Measurements from ENCODE around the gene PPP1R10. TPM values are rescaled to one million over a fixed set of nuclear protein-coding genes. Genes with fewer than 3 reads are reported as not detected.
A peak's percentile ranks its signal among the peaks of the same experiment; 100 is the strongest.

PPP1R10 gene
- total RNA-seq, 1 experiment from 2014 or later = 121 TPM

GRCh38 chr6:30646450-30647241 lies 29.6 kb upstream of the PPP1R10 start, which contains the start of gene C6orf136:
Gene C6orf136 (plus strand): TSS chr6:30647133. CDS start chr6:30647232, 99 bp downstream.
- POLR2A ChIA-PET (ENCODE audit: low non-redundant PET) = interaction anchor here (0.5 to 0.6 kb wide), 2 partner anchors 78 to 1059 kb away, joined by 8 to 12 read pairs; no protein-coding TSS in a partner anchor
- CTCF ChIA-PET = interaction anchor here (0.5 kb wide), 1 partner anchor 28 kb away, joined by 3 read pairs; no protein-coding TSS in a partner anchor
- peak within 1 kb of the TSS; percentile 92 for H3K27ac ChIP-seq (ENCODE audit: low read depth, low read length, poor library complexity, severe bottlenecking)
- intact Hi-C loops (cut with micrococcal nuclease; ENCODE audit: unreplicated experiment) = no loop called here
- peaks cover 10% of the 10 kb centered on the region for H3K4me1 ChIP-seq (ENCODE audit: insufficient read depth, low read length, poor library complexity, severe bottlenecking)
- no peaks in the 10 kb centered on the region for H3K9me3 ChIP-seq (ENCODE audit: low read depth, low read length, poor library complexity, severe bottlenecking)
- H3K4me3 ChIP-seq (ENCODE audit: low read depth, low read length, poor library complexity, severe bottlenecking) = peak within 1 kb of the TSS; percentile 99
- BruUV-seq (replicated peaks) = TSS peak; percentile 35
- TF ChIP-seq EZH2 (IDR thresholded peaks at IDR 0.05; ENCODE audit: borderline replicate concordance, low read depth, low read length, poor library complexity, severe bottlenecking) = no peak
- no peak for TF ChIP-seq CTCF (conservative IDR thresholded peaks at IDR 0.05; ENCODE audit: low read depth, low read length)
- DNase-seq (ENCODE audit: low spot score) = peak; percentile 96
- H3K36me3 ChIP-seq (ENCODE audit: insufficient read depth, low read length, poor library complexity, severe bottlenecking) = peaks cover 26% of the 10 kb centered on the region
- H3K27me3 ChIP-seq (replicated peaks; ENCODE audit: insufficient read depth, low read depth, low read length, poor library complexity) = no peaks in the 10 kb centered on the region

- TF ChIP-seq EZH2 (IDR thresholded peaks at IDR 0.05; ENCODE audit: borderline replicate concordance, low read depth, low read length, poor library complexity, severe bottlenecking) = no peak
- TF ChIP-seq CTCF (conservative IDR thresholded peaks at IDR 0.05; ENCODE audit: low read depth, low read length) = no peak
- Histone ChIP-seq H3K9me3 (ENCODE audit: low read depth, low read length, poor library complexity, severe bottlenecking) (no peaks in the 10 kb centered on the region), H3K4me3 (ENCODE audit: low read depth, low read length, poor library complexity, severe bottlenecking) (no peak overlapping the region), H3K27me3 (replicated peaks; ENCODE audit: insufficient read depth, low read depth, low read length, poor library complexity) (no peaks in the 10 kb centered on the region), H3K27ac (ENCODE audit: low read depth, low read length, poor library complexity, severe bottlenecking) (no peak overlapping the region), H3K4me1 (ENCODE audit: insufficient read depth, low read length, poor library complexity, severe bottlenecking) (peaks cover 10% of the 10 kb centered on the region), H3K36me3 (ENCODE audit: insufficient read depth, low read length, poor library complexity, severe bottlenecking) (peaks cover 26% of the 10 kb centered on the region)
- POLR2A ChIA-PET (ENCODE audit: low non-redundant PET) = no interaction called here
- intact Hi-C loops (cut with micrococcal nuclease; ENCODE audit: unreplicated experiment) = no loop called here
- no peak for DNase-seq (ENCODE audit: low spot score)
- no TSS peak for BruUV-seq (replicated peaks)
- CTCF ChIA-PET = no interaction called here
These were observed 28.9 kb upstream of the PPP1R10 start for GRCh38 chr6:30645989-30646388.

- no TSS peak for BruUV-seq (replicated peaks)
These were observed 27.7 kb upstream of the PPP1R10 start for GRCh38 chr6:30644769-30645168.

More at GRCh38 chr6:30644769-30645168, 27.7 kb upstream of the PPP1R10 start:
- Histone ChIP-seq H3K27me3 (replicated peaks; ENCODE audit: insufficient read depth, low read depth, low read length, poor library complexity) (no peaks in the 10 kb centered on the region), H3K4me3 (ENCODE audit: low read depth, low read length, poor library complexity, severe bottlenecking) (no peak overlapping the region), H3K9me3 (ENCODE audit: low read depth, low read length, poor library complexity, severe bottlenecking) (no peaks in the 10 kb centered on the region), H3K4me1 (ENCODE audit: insufficient read depth, low read length, poor library complexity, severe bottlenecking) (peaks cover 10% of the 10 kb centered on the region), H3K36me3 (ENCODE audit: insufficient read depth, low read length, poor library complexity, severe bottlenecking) (peaks cover 33% of the 10 kb centered on the region), H3K27ac (ENCODE audit: low read depth, low read length, poor library complexity, severe bottlenecking) (no peak overlapping the region)
- intact Hi-C loops (cut with micrococcal nuclease; ENCODE audit: unreplicated experiment) = no loop called here
- DNase-seq (ENCODE audit: low spot score) = no peak
- ChIA-PET CTCF (interaction anchor here (0.5 kb wide), 1 partner anchor 1186 kb away, joined by 6 read pairs; no protein-coding TSS in a partner anchor), POLR2A (ENCODE audit: low non-redundant PET) (no interaction called here)
- TF ChIP-seq EZH2 (IDR thresholded peaks at IDR 0.05; ENCODE audit: borderline replicate concordance, low read depth, low read length, poor library complexity, severe bottlenecking) (no peak), CTCF (conservative IDR thresholded peaks at IDR 0.05; ENCODE audit: low read depth, low read length) (no peak)

Measured in A673 (cell line).